HUES48 (cell line): Measurements from ENCODE around the gene GDF2.

Experiments used
- H3K27ac ChIP-seq: one replicate; pipeline ENCODE4 v1.7.0; 2013; ENCODE audit warnings: low read depth, low read length, inconsistent platforms
- H3K27me3 ChIP-seq: 2 replicates; pipeline ENCODE4 v1.6.1; 2013; ENCODE audit warnings: mild to moderate bottlenecking, low read length; ENCODE audit not compliant: control insufficient read depth, insufficient read depth
- H3K36me3 ChIP-seq: 2 replicates; pipeline ENCODE4 v1.6.1; 2013; ENCODE audit warnings: low read length; ENCODE audit not compliant: control insufficient read depth, insufficient read depth
- H3K4me1 ChIP-seq: 2 replicates; pipeline ENCODE4 v1.6.1; 2013; ENCODE audit warnings: mild to moderate bottlenecking, low read length; ENCODE audit not compliant: control insufficient read depth, insufficient read depth
- H3K4me3 ChIP-seq: 2 replicates; pipeline ENCODE4 v1.5.1; 2013; ENCODE audit warnings: mild to moderate bottlenecking, low read depth, low read length
- H3K9ac ChIP-seq: 2 replicates; pipeline ENCODE4 v1.6.1; 2013; ENCODE audit warnings: mild to moderate bottlenecking, low read depth, low read length, moderate library complexity
- H3K9me3 ChIP-seq: 2 replicates; pipeline ENCODE4 v1.6.1; 2013; ENCODE audit warnings: low read length; ENCODE audit not compliant: control insufficient read depth, insufficient read depth

The GDF2 gene

GRCh38 chr10:47325303-47326291 is 3.3 kb downstream of the GDF2 start:
- Histone ChIP-seq H3K27ac (no peak overlapping the region), H3K9me3 (no peaks in the 10 kb centered on the region), H3K27me3 (no peaks in the 10 kb centered on the region), H3K4me1 (no peaks in the 10 kb centered on the region), H3K9ac (no peak overlapping the region), H3K4me3 (no peak overlapping the region), H3K36me3 (no peaks in the 10 kb centered on the region)

- no peaks in the 10 kb centered on the region for H3K36me3 ChIP-seq
- no peaks in the 10 kb centered on the region for H3K4me1 ChIP-seq
- H3K9ac ChIP-seq: no peak overlapping the region
- no peak overlapping the region for H3K27ac ChIP-seq
- H3K9me3 ChIP-seq: no peaks in the 10 kb centered on the region
- no peaks in the 10 kb centered on the region for H3K27me3 ChIP-seq
- no peak overlapping the region for H3K4me3 ChIP-seq
Observed at GRCh38 chr10:47326306-47326926, 4.2 kb downstream of the GDF2 start.

DNA sequence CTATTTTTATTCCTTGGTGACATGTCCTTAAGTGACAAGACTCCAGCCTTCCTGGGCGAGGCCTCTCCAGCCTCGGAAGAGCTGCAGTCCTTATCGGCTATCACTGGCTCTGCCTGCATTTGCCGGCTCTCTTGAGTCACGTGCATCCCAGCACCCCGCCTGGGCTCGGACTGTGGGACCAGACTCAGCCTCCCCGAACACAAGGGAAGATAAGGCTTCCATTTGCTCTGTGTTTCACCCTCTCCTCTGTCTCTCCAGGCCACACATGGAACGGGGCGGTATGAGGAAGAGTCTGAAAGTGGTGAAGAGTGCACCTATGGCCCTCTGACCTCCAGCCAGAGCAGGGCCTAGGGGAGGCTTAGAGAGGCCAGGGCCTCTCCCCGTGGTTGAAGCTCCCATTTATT is 4.7 kb downstream of the GDF2 start:
- Histone ChIP-seq H3K4me1 (no peaks in the 10 kb centered on the region), H3K4me3 (no peak overlapping the region), H3K9ac (no peak overlapping the region), H3K27me3 (no peaks in the 10 kb centered on the region), H3K36me3 (no peaks in the 10 kb centered on the region), H3K9me3 (no peaks in the 10 kb centered on the region), H3K27ac (no peak overlapping the region)

DNA sequence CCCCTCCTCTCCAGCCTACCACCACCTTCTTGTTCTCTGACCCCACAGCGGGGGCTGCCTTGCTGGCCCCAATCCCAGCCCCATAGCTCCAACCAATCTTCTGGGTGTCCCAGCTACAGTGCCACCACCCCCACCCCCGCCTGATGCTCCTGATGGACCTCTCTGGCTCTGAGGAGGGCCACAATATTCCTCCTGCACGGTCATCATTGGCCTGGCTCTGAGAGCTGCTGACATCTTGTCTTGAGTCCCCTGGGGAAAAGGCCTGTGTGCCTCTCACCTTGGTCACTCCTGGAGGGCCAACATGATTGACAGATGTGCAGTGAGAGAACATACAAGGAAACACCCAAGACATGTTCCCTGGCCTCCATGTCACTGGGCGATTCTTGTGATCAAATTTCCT is 7.6 kb downstream of the GDF2 start:
- no peaks in the 10 kb centered on the region for H3K9me3 ChIP-seq
- H3K4me3 ChIP-seq: no peak overlapping the region

GRCh38 chr10:47330366-47330765 is 8.1 kb downstream of the GDF2 start:
- H3K4me3 ChIP-seq: no peak overlapping the region
- H3K9me3 ChIP-seq: no peaks in the 10 kb centered on the region
- H3K4me1 ChIP-seq: no peaks in the 10 kb centered on the region
- no peak overlapping the region for H3K9ac ChIP-seq
- H3K27me3 ChIP-seq: no peaks in the 10 kb centered on the region
- no peaks in the 10 kb centered on the region for H3K36me3 ChIP-seq
- no peak overlapping the region for H3K27ac ChIP-seq

More for the DNA sequence above, 7.6 kb downstream of the GDF2 start:
- Histone ChIP-seq H3K27me3 (no peaks in the 10 kb centered on the region), H3K27ac (no peak overlapping the region), H3K4me1 (no peaks in the 10 kb centered on the region), H3K9ac (no peak overlapping the region), H3K36me3 (no peaks in the 10 kb centered on the region)

DNA sequence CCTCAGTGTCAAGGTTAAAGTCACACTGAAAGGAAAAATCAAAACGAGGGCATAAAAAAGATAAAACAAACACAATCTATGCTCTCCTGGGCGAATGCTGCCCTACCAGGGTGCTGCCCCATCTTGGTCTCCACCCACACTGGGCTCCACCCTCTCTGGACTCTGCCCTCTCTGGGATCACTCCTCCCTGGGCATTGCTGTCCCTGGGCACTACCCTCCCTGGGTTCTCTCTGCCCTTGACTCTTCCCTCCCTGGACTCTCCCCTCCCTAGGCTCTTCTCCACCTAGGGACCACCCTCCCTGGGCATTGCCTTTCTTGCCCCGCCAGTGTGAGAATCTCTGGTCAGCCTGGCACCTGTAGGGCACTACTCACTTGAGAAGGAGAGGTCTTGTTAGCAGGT is 8.6 kb downstream of the GDF2 start:
- no peaks in the 10 kb centered on the region for H3K9me3 ChIP-seq
- H3K9ac ChIP-seq: no peak overlapping the region
- H3K4me3 ChIP-seq: no peak overlapping the region
- H3K27ac ChIP-seq: no peak overlapping the region
- H3K27me3 ChIP-seq: no peaks in the 10 kb centered on the region
- H3K36me3 ChIP-seq: no peaks in the 10 kb centered on the region
- H3K4me1 ChIP-seq: no peaks in the 10 kb centered on the region

DNA sequence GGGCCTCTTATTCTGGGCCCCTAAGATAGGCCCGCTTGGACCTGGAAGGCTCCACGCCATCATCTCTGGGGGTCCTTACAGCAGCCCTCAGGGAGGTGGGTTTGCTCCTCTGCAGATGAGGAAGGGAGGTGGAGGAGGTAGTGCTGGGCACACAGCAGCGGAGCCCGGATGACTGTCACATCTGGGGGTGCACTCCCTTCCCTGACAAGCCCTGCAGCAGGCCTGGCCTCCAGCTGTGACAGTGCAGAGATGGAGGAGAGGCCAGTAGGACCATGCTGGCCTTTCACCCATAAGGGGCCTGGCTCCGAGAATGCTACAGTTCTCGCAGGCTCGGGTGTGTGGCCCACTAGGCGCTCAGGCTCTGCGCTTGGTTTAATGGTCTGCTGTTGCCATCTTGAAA is 9.2 kb downstream of the GDF2 start:
- H3K4me3 ChIP-seq: no peak overlapping the region
- no peaks in the 10 kb centered on the region for H3K9me3 ChIP-seq
- H3K36me3 ChIP-seq: no peaks in the 10 kb centered on the region
- H3K4me1 ChIP-seq: no peaks in the 10 kb centered on the region
- no peaks in the 10 kb centered on the region for H3K27me3 ChIP-seq
- no peak overlapping the region for H3K27ac ChIP-seq
- H3K9ac ChIP-seq: no peak overlapping the region

DNA sequence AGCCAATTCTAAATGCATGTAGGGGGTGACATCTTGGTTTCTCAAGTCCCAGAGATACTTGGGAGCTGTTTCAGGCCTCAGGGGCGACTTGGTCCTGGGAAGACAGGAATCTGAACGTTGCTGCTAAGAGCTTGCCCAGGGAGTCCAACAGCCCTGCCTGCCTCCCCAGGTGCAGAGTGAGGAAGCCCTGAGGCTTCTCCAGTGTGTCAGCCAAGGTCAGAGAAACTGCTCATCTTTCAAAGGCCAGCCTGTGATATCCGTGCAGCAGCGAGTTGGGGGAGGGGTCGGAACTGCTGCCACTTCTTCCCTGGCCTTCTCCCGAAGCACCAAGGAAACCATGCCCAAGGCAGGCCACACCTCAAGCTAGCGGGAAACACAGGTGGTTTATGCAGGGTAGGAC is 9.7 kb downstream of the GDF2 start:
- H3K27me3 ChIP-seq: no peaks in the 10 kb centered on the region
- no peak overlapping the region for H3K9ac ChIP-seq

GRCh38 chr10:47332371-47332770 is 10.1 kb downstream of the GDF2 start:
- H3K4me1 ChIP-seq: no peaks in the 10 kb centered on the region
- no peak overlapping the region for H3K9ac ChIP-seq
- H3K36me3 ChIP-seq: no peaks in the 10 kb centered on the region
- no peaks in the 10 kb centered on the region for H3K9me3 ChIP-seq
- no peaks in the 10 kb centered on the region for H3K27me3 ChIP-seq
- H3K27ac ChIP-seq: no peak overlapping the region
- no peak overlapping the region for H3K4me3 ChIP-seq

More for the DNA sequence above, 9.7 kb downstream of the GDF2 start:
- H3K9me3 ChIP-seq: no peaks in the 10 kb centered on the region
- H3K4me1 ChIP-seq: no peaks in the 10 kb centered on the region
- H3K27ac ChIP-seq: no peak overlapping the region
- H3K36me3 ChIP-seq: no peaks in the 10 kb centered on the region
- no peak overlapping the region for H3K4me3 ChIP-seq

- no peaks in the 10 kb centered on the region for H3K9me3 ChIP-seq
- H3K27ac ChIP-seq: no peak overlapping the region
- no peaks in the 10 kb centered on the region for H3K4me1 ChIP-seq
- no peaks in the 10 kb centered on the region for H3K36me3 ChIP-seq
- H3K27me3 ChIP-seq: no peaks in the 10 kb centered on the region
- H3K4me3 ChIP-seq: no peak overlapping the region
- H3K9ac ChIP-seq: no peak overlapping the region
Observed at GRCh38 chr10:47332946-47333345, 10.7 kb downstream of the GDF2 start.

GRCh38 chr10:47333532-47333931 is 11.3 kb downstream of the GDF2 start:
- Histone ChIP-seq H3K4me1 (no peaks in the 10 kb centered on the region), H3K36me3 (no peaks in the 10 kb centered on the region), H3K27me3 (no peaks in the 10 kb centered on the region), H3K9me3 (no peaks in the 10 kb centered on the region), H3K27ac (no peak overlapping the region), H3K4me3 (no peak overlapping the region), H3K9ac (no peak overlapping the region)
